DOHH2 (cell line): Measurements from ENCODE around the gene ZNF764.

Source experiments
- CTCF ChIP-seq: fragments of 200-600 bp; sonication (generic); IDR thresholded peaks from one replicate; pipeline ENCODE4 v1.5.1; 2014; ENCODE audit warnings: antibody characterized with exemption, mild to moderate bottlenecking, low read depth, low read length; ENCODE audit not compliant: poor library complexity, severe bottlenecking
- EZH2phosphoT487 ChIP-seq: fragments of 200-600 bp; sonication (generic); IDR thresholded peaks from 2 replicates; pipeline ENCODE4 v1.6.1; 2017; ENCODE audit warnings: borderline replicate concordance, mild to moderate bottlenecking, antibody characterized with exemption, low read length, moderate library complexity, mixed read lengths

GRCh38 chr16:30569746-30570635 lies 11.8 kb upstream of the ZNF764 start:
- no peak for TF ChIP-seq CTCF
- no peak for TF ChIP-seq EZH2phosphoT487
